Smooth muscle cell (in vitro differentiated cells): ENCODE results near the gene ATRNL1. TPM values are rescaled to one million over a fixed set of nuclear protein-coding genes. Genes with fewer than 3 reads are reported as not detected.

Experiments
- DNase-seq: peaks from one replicate; lab custom pipeline; 2025; ENCODE audit not compliant: unreplicated experiment; lab: John Stamatoyannopoulos, UW
- H2AFZ ChIP-seq: fragments of 200-600 bp; sonication (generic); 2 replicates; pipeline ENCODE4 v1.6.0; 2016; ENCODE audit warnings: antibody characterized with exemption, low read depth, mild to moderate bottlenecking
- H3F3A ChIP-seq: fragments of 200-600 bp; sonication (generic); 2 replicates; pipeline ENCODE4 v1.6.0; 2017; ENCODE audit warnings: antibody characterized with exemption, low read depth
- H3K27ac ChIP-seq: fragments of 200-600 bp; sonication (generic); 2 replicates; pipeline ENCODE4 v1.5.1; 2016; ENCODE audit warnings: low read depth, mild to moderate bottlenecking
- H3K27me3 ChIP-seq: fragments of 200-600 bp; sonication (generic); 2 replicates; pipeline ENCODE4 v1.6.1; 2016; ENCODE audit warnings: low read depth, mild to moderate bottlenecking
- H3K36me3 ChIP-seq: fragments of 200-600 bp; sonication (generic); 2 replicates; pipeline ENCODE4 v1.5.1; 2016; ENCODE audit warnings: low read depth
- H3K4me1 ChIP-seq: fragments of 200-600 bp; sonication (generic); 2 replicates; pipeline ENCODE4 v1.5.1; 2016; ENCODE audit warnings: low read depth
- H3K4me2 ChIP-seq: fragments of 200-600 bp; sonication (generic); 2 replicates; pipeline ENCODE4 v1.6.0; 2016; ENCODE audit warnings: mild to moderate bottlenecking
- H3K4me3 ChIP-seq: fragments of 200-600 bp; sonication (generic); 2 replicates; pipeline ENCODE4 v1.5.1; 2016; ENCODE audit warnings: mild to moderate bottlenecking
- H3K79me2 ChIP-seq: fragments of 200-600 bp; sonication (generic); 2 replicates; pipeline ENCODE4 v1.6.0; 2016; ENCODE audit warnings: low read depth, mild to moderate bottlenecking
- H3K9ac ChIP-seq: fragments of 200-600 bp; sonication (generic); 2 replicates; pipeline ENCODE4 v1.6.0; 2016; ENCODE audit warnings: low read depth
- H3K9me3 ChIP-seq: fragments of 200-600 bp; sonication (generic); replicated peaks from 2 replicates; pipeline ENCODE4 v1.5.1; 2016; ENCODE audit warnings: low read depth
- H4K20me1 ChIP-seq: fragments of 200-600 bp; sonication (generic); 2 replicates; pipeline ENCODE4 v1.6.0; 2016; ENCODE audit warnings: low read depth
- CTCF ChIP-seq: fragments of 200-600 bp; sonication (generic); IDR thresholded peaks from 2 replicates; pipeline ENCODE4 v1.5.1; 2017; ENCODE audit warnings: borderline replicate concordance, mild to moderate bottlenecking, antibody characterized with exemption; ENCODE audit not compliant: insufficient read depth, poor library complexity, severe bottlenecking
- whole genome bisulfite sequencing: methylation state at CpG from one replicate; pipeline ENCODE4 v1.1.7; 2016; ENCODE audit warnings: low lambda C conversion rate; 5-methylcytosine and 5-hydroxymethylcytosine counted together
- polyA plus RNA-seq: library from polyadenylated mRNA; unstranded; fragments of >200 nt; fragmentation: Nextera tagmentation; extraction: Ambion mirVana; gene quantifications from 2 replicates; pipeline ENCODE4 v1.2.1, GENCODE V29; 2016
- total RNA-seq: library from RNA; depleted of rRNA; stranded (reverse); fragments of >200 nt; gene quantifications from 2 replicates; pipeline ENCODE4 v1.2.3, GENCODE V29; 2014

Gene ATRNL1
- total and polyA plus RNA-seq, 2 experiments from 2014 or later: 2.7 to 14.9 TPM

GRCh38 chr10:115861455-115861854 lies 768.3 kb downstream of the ATRNL1 start:
- H2AFZ ChIP-seq: no peak overlapping the region
- H3K27me3 ChIP-seq: no peaks in the 10 kb centered on the region
- H3K9ac ChIP-seq: no peak overlapping the region
- no peaks in the 10 kb centered on the region for H3K36me3 ChIP-seq
- H3K4me3 ChIP-seq: no peak overlapping the region
- H3K4me1 ChIP-seq: no peaks in the 10 kb centered on the region
- no peaks in the 10 kb centered on the region for H3K9me3 ChIP-seq
- H4K20me1 ChIP-seq: no peaks in the 10 kb centered on the region
- TF ChIP-seq CTCF: no peak
- no peaks in the 10 kb centered on the region for H3F3A ChIP-seq
- H3K27ac ChIP-seq: no peak overlapping the region
- no peak for DNase-seq
- 96% methylated on average over 2 of the region's 2 CpGs for WGBS
- no peak overlapping the region for H3K4me2 ChIP-seq
- H3K79me2 ChIP-seq: no peaks in the 10 kb centered on the region

- H3F3A ChIP-seq: no peaks in the 10 kb centered on the region
- no peak overlapping the region for H3K4me3 ChIP-seq
- WGBS: 92% methylated on average over 1 of the region's 1 CpG
- no peak overlapping the region for H3K4me2 ChIP-seq
- H3K27ac ChIP-seq: no peak overlapping the region
- H3K9me3 ChIP-seq: no peaks in the 10 kb centered on the region
- H3K4me1 ChIP-seq: no peaks in the 10 kb centered on the region
- TF ChIP-seq CTCF: no peak
- no peak overlapping the region for H2AFZ ChIP-seq
- H3K9ac ChIP-seq: no peak overlapping the region
- no peaks in the 10 kb centered on the region for H4K20me1 ChIP-seq
- no peaks in the 10 kb centered on the region for H3K36me3 ChIP-seq
- H3K79me2 ChIP-seq: no peaks in the 10 kb centered on the region
- H3K27me3 ChIP-seq: no peaks in the 10 kb centered on the region
- no peak for DNase-seq
Observed at GRCh38 chr10:115861864-115862263, 768.7 kb downstream of the ATRNL1 start.

GRCh38 chr10:115866174-115866573 lies 773.0 kb downstream of the ATRNL1 start:
- WGBS: 98% methylated on average over 1 of the region's 1 CpG

More at GRCh38 chr10:115866174-115866573, 773.0 kb downstream of the ATRNL1 start:
- Histone ChIP-seq H3K4me1 (no peaks in the 10 kb centered on the region), H3K36me3 (no peaks in the 10 kb centered on the region), H3K4me3 (no peak overlapping the region), H3K27ac (no peak overlapping the region), H3K27me3 (no peaks in the 10 kb centered on the region), H3K79me2 (no peaks in the 10 kb centered on the region), H4K20me1 (no peaks in the 10 kb centered on the region), H3F3A (no peaks in the 10 kb centered on the region), H3K9me3 (no peaks in the 10 kb centered on the region), H3K9ac (no peak overlapping the region), H2AFZ (no peak overlapping the region), H3K4me2 (no peak overlapping the region)
- no peak for DNase-seq
- no peak for TF ChIP-seq CTCF
